Keratinocyte (primary cell): ENCODE results near the gene XRN2. TPM values are rescaled to one million over a fixed set of nuclear protein-coding genes. Genes with fewer than 3 reads are reported as not detected.

Source experiments
- DNase-seq: peaks from one replicate; pipeline ENCODE4 v3.0.0-alpha.2; 2011; ENCODE audit warnings: low read depth, missing footprints, low spot score
- FAIRE-seq: peaks from 2 replicates; lab custom pipeline; 2011; peaks lifted over from hg19 to GRCh38; lab: Jason Lieb, UNC
- H2AFZ ChIP-seq: 2 replicates; pipeline ENCODE4 v1.6.0; 2012; ENCODE audit warnings: low read length, control low read depth, inconsistent platforms; ENCODE audit not compliant: control insufficient read depth
- H3K27ac ChIP-seq: 2 replicates; pipeline ENCODE4 v1.5.1; 2011; ENCODE audit warnings: low read length; ENCODE audit not compliant: control insufficient read depth, insufficient read depth
- H3K27me3 ChIP-seq: 3 replicates; pipeline ENCODE4 v1.6.0; 2011; ENCODE audit warnings: low read length; ENCODE audit not compliant: control insufficient read depth, insufficient read depth; ENCODE audit errors: extremely low read depth
- H3K36me3 ChIP-seq, 2 experiments: 2 replicates in 1 of 2; 3 replicates in 1 of 2; pipeline ENCODE4 v1.5.1; 2011; ENCODE audit warnings: low read length in 2 of 2, mild to moderate bottlenecking in 1 of 2; ENCODE audit not compliant: control insufficient read depth in 2 of 2, insufficient read depth in 2 of 2; ENCODE audit errors: extremely low read depth in 1 of 2
- H3K4me1 ChIP-seq: 3 replicates; pipeline ENCODE4 v1.5.1; 2011; ENCODE audit warnings: low read length; ENCODE audit not compliant: control insufficient read depth, insufficient read depth; ENCODE audit errors: extremely low read depth
- H3K4me2 ChIP-seq: 3 replicates; pipeline ENCODE4 v1.6.0; 2011; ENCODE audit warnings: low read depth, low read length; ENCODE audit not compliant: control insufficient read depth, insufficient read depth; ENCODE audit errors: extremely low read depth
- H3K4me3 ChIP-seq, 3 experiments: fragments of 200-600 bp in 1 of 3; sonication (generic) in 1 of 3; 2 replicates in 2 of 3; 3 replicates in 1 of 3; pipeline ENCODE4 v1.5.1; 2011 to 2016; ENCODE audit warnings: low read length in 3 of 3, mild to moderate bottlenecking in 3 of 3, control low read depth in 2 of 3, inconsistent platforms in 1 of 3, low read depth in 1 of 3, mixed read lengths in 1 of 3, mixed run types in 1 of 3, moderate library complexity in 1 of 3; ENCODE audit not compliant: control insufficient read depth in 2 of 3, insufficient read depth in 2 of 3; ENCODE audit errors: extremely low read depth in 1 of 3
- H3K79me2 ChIP-seq: 2 replicates; pipeline ENCODE4 v1.6.0; 2012; ENCODE audit warnings: low read length; ENCODE audit not compliant: control insufficient read depth, insufficient read depth
- H3K9ac ChIP-seq: 3 replicates; pipeline ENCODE4 v1.6.0; 2011; ENCODE audit warnings: low read length; ENCODE audit not compliant: control insufficient read depth, insufficient read depth; ENCODE audit errors: extremely low read depth
- H3K9me1 ChIP-seq: 3 replicates; pipeline ENCODE4 v1.6.0; 2011; ENCODE audit warnings: low read length; ENCODE audit not compliant: control insufficient read depth, insufficient read depth; ENCODE audit errors: extremely low read depth
- H3K9me3 ChIP-seq: 2 replicates; pipeline ENCODE4 v1.5.1; 2012; ENCODE audit warnings: low read depth, low read length; ENCODE audit not compliant: control insufficient read depth
- H4K20me1 ChIP-seq: 3 replicates; pipeline ENCODE4 v1.6.0; 2011; ENCODE audit warnings: low read length; ENCODE audit not compliant: control insufficient read depth, insufficient read depth; ENCODE audit errors: extremely low read depth
- CTCF ChIP-seq, 3 experiments: IDR thresholded peaks in 1 of 3; conservative IDR thresholded peaks in 1 of 3; optimal IDR thresholded peaks in 1 of 3; 2 replicates in 2 of 3; 3 replicates in 1 of 3; pipeline versions ENCODE3 to v1.5.1; 2011; ENCODE audit warnings: low read length in 3 of 3, mild to moderate bottlenecking in 3 of 3, moderate library complexity in 2 of 3, control low read depth in 1 of 3, inconsistent platforms in 1 of 3; ENCODE audit not compliant: insufficient read depth in 2 of 3; ENCODE audit errors: extremely low read depth in 1 of 3
- EZH2 ChIP-seq: IDR thresholded peaks from one replicate; pipeline ENCODE4 v1.6.1; 2012; ENCODE audit warnings: inconsistent platforms, mild to moderate bottlenecking, low read length, moderate library complexity
- dilution Hi-C: fragments of 300-500 bp; cut with MboI; formaldehyde crosslinking; loops from one replicate; pipeline ENCODE4 v1.7.0; 2020; ENCODE audit warnings: low sequenced_read_pairs; ENCODE audit not compliant: extremely low pct_ligation_motif_present
- polyA plus RNA-seq, 5 experiments: library from polyadenylated mRNA; depleted of rRNA in 3 of 5; stranded (reverse) in 3 of 5; stranded (forward) in 1 of 5; unstranded in 1 of 5; fragments of >200 nt; gene quantifications; 1 replicate in 1 of 5; 2 replicates in 3 of 5; 3 replicates in 1 of 5; pipeline versions ENCODE4 v1.2.1 to v1.2.3, GENCODE V29; 2011 to 2012; ENCODE audit warnings: missing spikeins in 2 of 5, low read depth in 1 of 5, low replicate concordance in 1 of 5

XRN2 gene
- polyA plus RNA-seq, 1 donor (not counting 4 experiments of a cell fraction or from before 2014, with no cell fraction given): 85.8 TPM

DNA sequence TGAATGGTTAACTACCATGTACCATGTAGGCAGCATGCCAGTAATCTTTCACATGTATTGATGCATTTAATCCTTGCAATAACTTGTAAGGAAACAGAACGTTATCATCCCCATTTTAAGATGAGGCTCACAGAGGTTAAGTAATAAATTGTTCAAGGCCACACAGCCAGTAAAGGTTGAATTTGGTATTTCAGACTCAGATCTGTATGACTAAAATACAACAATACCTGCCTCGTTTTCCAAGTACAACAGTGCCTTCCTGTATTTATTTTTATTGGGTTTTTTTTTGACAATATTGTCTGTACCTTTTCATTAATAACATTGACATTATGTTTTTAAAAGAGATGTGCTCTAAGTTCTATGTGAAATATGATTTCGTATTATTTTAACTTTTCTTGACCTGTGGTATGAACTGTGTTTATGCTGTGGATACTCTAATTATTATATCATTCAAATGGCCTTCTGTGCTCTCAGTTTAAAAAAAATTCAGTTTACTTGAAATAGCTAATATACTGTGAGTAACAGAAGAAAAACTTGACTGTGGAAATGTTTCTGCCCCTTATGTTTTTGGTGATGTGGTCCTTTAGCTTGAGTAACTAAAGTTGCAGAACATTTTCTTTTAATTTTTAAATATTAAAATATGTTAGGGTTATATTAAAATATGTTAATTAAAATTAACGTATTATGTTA, 39.7 kb downstream of the XRN2 start:
- Histone ChIP-seq H3K9me1 (no peaks in the 10 kb centered on the region), H3K4me3 (no peak overlapping the region), H2AFZ (no peak overlapping the region), H3K79me2 (no peaks in the 10 kb centered on the region), H3K4me2 (no peak overlapping the region), H3K9ac (no peak overlapping the region), H3K4me1 (no peaks in the 10 kb centered on the region), H4K20me1 (no peaks in the 10 kb centered on the region), H3K36me3 (peaks cover 16 to 34% of the 10 kb centered on the region in 2 experiments), H3K27ac (no peak overlapping the region), H3K9me3 (no peaks in the 10 kb centered on the region), H3K27me3 (no peaks in the 10 kb centered on the region)
- no peak for DNase-seq
- dilution Hi-C loops: no loop called here
- no peak for FAIRE-seq
- TF ChIP-seq CTCF (optimal IDR thresholded peaks at IDR 0.05 in 1 of 3, IDR thresholded peaks at IDR 0.05 in 1 of 3, conservative IDR thresholded peaks at IDR 0.05 in 1 of 3; ENCODE audit: extremely low read depth in 1 of 3, insufficient read depth in 2 of 3, low read length in 3 of 3) (no peak), EZH2 (no peak)

DNA sequence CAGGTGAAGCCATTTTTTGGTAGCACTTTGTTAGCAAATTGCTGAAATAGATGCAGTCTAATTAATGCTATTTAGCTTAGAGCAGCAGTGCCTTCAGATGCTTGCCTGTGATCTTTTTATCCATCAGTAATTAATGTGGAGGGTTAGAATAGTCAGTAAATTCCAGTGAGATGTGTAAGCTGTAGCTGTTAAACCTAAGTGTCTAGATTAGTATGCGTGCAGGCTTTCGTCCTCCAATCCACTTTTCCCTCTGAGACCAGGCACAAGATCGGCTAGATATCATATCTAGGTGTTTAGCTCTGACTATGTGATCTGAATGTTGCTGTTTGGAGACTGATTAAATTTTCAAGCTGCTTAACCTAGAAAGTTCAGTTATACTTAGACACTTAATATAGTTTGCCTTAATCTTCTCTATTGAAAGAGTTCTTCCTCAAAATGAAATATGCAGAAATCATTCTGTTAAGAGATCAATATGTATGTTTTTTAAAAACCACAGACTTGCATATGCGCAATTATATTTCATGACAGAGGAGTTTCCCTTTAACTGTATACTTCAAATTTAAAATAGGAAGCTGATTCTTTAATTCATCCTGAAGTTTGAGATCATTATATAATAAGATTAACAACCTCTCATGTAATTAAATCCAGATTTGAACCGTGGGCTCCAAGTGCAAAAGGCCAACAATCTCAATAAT, 41.2 kb downstream of the XRN2 start:
- Histone ChIP-seq H3K27me3 (no peaks in the 10 kb centered on the region), H3K4me1 (no peaks in the 10 kb centered on the region), H3K36me3 (peaks cover 11 to 27% of the 10 kb centered on the region in 2 experiments), H3K9ac (no peak overlapping the region), H3K9me1 (no peaks in the 10 kb centered on the region), H3K4me2 (no peak overlapping the region), H3K9me3 (no peaks in the 10 kb centered on the region), H3K79me2 (no peaks in the 10 kb centered on the region), H2AFZ (no peak overlapping the region), H4K20me1 (no peaks in the 10 kb centered on the region), H3K27ac (no peak overlapping the region), H3K4me3 (no peak overlapping the region)
- TF ChIP-seq EZH2 (no peak), CTCF (optimal IDR thresholded peaks at IDR 0.05 in 1 of 3, IDR thresholded peaks at IDR 0.05 in 1 of 3, conservative IDR thresholded peaks at IDR 0.05 in 1 of 3; ENCODE audit: extremely low read depth in 1 of 3, insufficient read depth in 2 of 3, low read length in 3 of 3) (no peak)
- FAIRE-seq: no peak
- dilution Hi-C loops: no loop called here
- no peak for DNase-seq
